Psoas muscle (tissue), 8 donors: ENCODE measurements around the gene SRRT. TPM values are rescaled to one million over a fixed set of nuclear protein-coding genes. Genes with fewer than 3 reads are reported as not detected.
"Not testable (repeated sequence)": the region's sequence is repeated elsewhere in the genome, so short reads cannot be mapped to it uniquely, and the experiment has no call there.

Experiments
- ATAC-seq, 4 donors: fragments of 200-7000 bp; cut with Tn5 transposase; one replicate each; pipeline ENCODE4 v1.9.1; 2020; ENCODE audit warnings: moderate library complexity in 3 of 4, mild to moderate bottlenecking in 2 of 4
- DNase-seq, 2 donors: peaks; one replicate each; pipeline ENCODE4 v3.0.0-alpha.2; 2020
- H3K27ac ChIP-seq: fragments of 200-600 bp; one replicate; pipeline ENCODE4 v1.8.0; 2022
- H3K27me3 ChIP-seq, 3 donors: fragments of 200-600 bp in 1 of 3; one replicate each; pipeline versions ENCODE4 v1.6.1 to v1.8.0; 2013 to 2022; ENCODE audit warnings: low read length in 2 of 3, mild to moderate bottlenecking in 2 of 3, moderate library complexity in 1 of 3; ENCODE audit not compliant: insufficient read depth in 3 of 3
- H3K36me3 ChIP-seq, 2 donors: fragments of 200-600 bp in 1 of 2; one replicate each; pipeline versions ENCODE4 v1.6.1 to v1.8.0; 2013 to 2022; ENCODE audit warnings: low read depth in 1 of 2, mild to moderate bottlenecking in 1 of 2, moderate library complexity in 1 of 2; ENCODE audit not compliant: insufficient read depth in 1 of 2
- H3K4me1 ChIP-seq: fragments of 200-600 bp; one replicate; pipeline ENCODE4 v1.8.0; 2022
- H3K4me3 ChIP-seq: fragments of 200-600 bp; one replicate; pipeline ENCODE4 v1.8.0; 2022; ENCODE audit warnings: mild to moderate bottlenecking
- H3K9me3 ChIP-seq: fragments of 200-600 bp; one replicate; pipeline ENCODE4 v1.8.0; 2022
- WGBS, 3 donors: extraction: QIAGEN DNeasy Blood & Tissue Kit; methylation state at CpG; one replicate each; pipeline versions ENCODE4 v1.1.6 to v1.1.7; 2013; 5-methylcytosine and 5-hydroxymethylcytosine counted together
- intact Hi-C, 2 donors: fragments of 100-400 bp; cut with DNase I; formaldehyde crosslinking; loops; one replicate each; pipeline versions ENCODE4 v1.11.0 to v1.14.2; 2022
- polyA plus RNA-seq, 3 donors: library from polyadenylated mRNA; stranded (reverse); fragments of 200-250 nt; gene quantifications; one replicate each; pipeline ENCODE4 v1.2.3, GENCODE V29; 2013
- total RNA-seq, 4 donors: library from RNA; stranded (reverse); fragmentation: NEBNext Ultra II Directional in 2 of 4; extraction: Animal tissue kit (Norgen Biotek cat#: 25700) in 2 of 4; gene quantifications; one replicate each; pipeline versions ENCODE4 v1.2.1 to v1.2.4, GENCODE V29; 2021 to 2023
- TF ChIP-seq, protein P1 (sequence below): fragments of 200-600 bp; IDR thresholded peaks from one replicate; pipeline ENCODE4 v1.8.0; 2022; ENCODE audit warnings: antibody characterized with exemption
- donor health status: healthy with polysubstance abuse.
- donor health status: DM: no; HTN: no; CAD: no; lungs with moderate emphysema.
- donor health status: Bipolar disorder and iron deficiency.
- donor health status: healthy.
- donor health status: DM: yes; HTN: yes; CAD: no.
- donor health status: DM: no; HTN: no; CAD: no.
- donor health status: DM: no; HTN: no; CAD: no.
- donor health status: DM: yes; HTN: yes; CAD: no.

The SRRT gene
- total and polyA plus RNA-seq, 7 donors, result 46.8 to 79.8 (median 51.2) TPM

DNA sequence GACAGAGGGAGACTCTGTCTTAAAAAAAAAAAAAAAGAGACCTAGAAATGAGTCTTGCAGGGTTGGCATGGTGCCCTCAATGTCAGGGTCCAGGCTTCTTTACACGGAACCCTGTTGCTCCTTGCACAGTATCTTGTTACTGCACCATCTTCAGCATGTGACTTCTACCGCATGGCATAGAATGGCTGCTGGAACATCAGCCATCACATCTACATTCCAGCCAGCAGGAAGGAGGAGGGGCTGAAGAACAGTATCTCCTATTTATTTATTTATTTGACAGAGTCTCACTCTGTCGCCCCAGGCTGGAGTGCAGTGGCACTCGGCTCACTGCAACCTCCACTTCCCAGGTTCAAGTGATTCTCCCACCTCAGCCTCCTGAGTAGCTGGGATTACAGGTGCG lies 24.5 kb downstream of the SRRT start:
- ATAC-seq, result no peak
- H3K4me3 ChIP-seq, result no peak overlapping the region
- intact Hi-C loops, result loop anchor here (5.0 kb wide), 1 partner anchor 178 kb away; no protein-coding TSS in a partner anchor
- WGBS, 3 donors, result 73 to 86% (median 75%) methylated on average over 5 of the region's 5 CpGs
- no peaks in the 10 kb centered on the region for H3K4me1 ChIP-seq
- no peaks in the 10 kb centered on the region for H3K9me3 ChIP-seq
- H3K27ac ChIP-seq, result no peak overlapping the region
- TF ChIP-seq, protein P1, sequence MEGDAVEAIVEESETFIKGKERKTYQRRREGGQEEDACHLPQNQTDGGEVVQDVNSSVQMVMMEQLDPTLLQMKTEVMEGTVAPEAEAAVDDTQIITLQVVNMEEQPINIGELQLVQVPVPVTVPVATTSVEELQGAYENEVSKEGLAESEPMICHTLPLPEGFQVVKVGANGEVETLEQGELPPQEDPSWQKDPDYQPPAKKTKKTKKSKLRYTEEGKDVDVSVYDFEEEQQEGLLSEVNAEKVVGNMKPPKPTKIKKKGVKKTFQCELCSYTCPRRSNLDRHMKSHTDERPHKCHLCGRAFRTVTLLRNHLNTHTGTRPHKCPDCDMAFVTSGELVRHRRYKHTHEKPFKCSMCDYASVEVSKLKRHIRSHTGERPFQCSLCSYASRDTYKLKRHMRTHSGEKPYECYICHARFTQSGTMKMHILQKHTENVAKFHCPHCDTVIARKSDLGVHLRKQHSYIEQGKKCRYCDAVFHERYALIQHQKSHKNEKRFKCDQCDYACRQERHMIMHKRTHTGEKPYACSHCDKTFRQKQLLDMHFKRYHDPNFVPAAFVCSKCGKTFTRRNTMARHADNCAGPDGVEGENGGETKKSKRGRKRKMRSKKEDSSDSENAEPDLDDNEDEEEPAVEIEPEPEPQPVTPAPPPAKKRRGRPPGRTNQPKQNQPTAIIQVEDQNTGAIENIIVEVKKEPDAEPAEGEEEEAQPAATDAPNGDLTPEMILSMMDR, result no peak
- peaks cover 0 to 6% (median 0%) of the 10 kb centered on the region in 3 donors for H3K27me3 ChIP-seq
- no peak for DNase-seq
- no peaks in the 10 kb centered on the region for H3K36me3 ChIP-seq

DNA sequence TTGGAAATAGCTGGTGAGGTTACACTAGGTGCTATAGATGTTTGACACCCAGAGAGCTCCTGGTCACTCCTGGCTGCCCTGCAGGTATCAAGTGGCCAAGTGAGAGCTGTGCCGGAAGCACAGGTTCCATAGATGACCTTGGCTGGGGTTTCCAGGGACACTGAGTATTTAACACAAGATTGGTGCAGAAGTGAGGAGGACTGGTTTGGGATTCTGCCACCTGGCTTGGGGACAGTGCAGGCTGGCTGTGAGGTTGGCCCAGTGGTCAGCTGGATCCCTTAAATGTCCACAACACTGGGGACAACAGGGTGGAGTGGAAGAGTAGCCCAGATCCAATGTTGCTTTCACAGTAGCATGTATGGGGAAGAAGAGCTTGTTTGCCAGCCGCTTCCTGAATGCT lies 26.1 kb downstream of the SRRT start:
- H3K27ac ChIP-seq, result no peak overlapping the region
- intact Hi-C loops, result no loop called here
- H3K36me3 ChIP-seq, result no peaks in the 10 kb centered on the region
- ATAC-seq (no peak), DNase-seq (no peak)
- 42 to 51% (median 45%) methylated on average over 2 of the region's 2 CpGs for WGBS, 3 donors
- peaks cover 0 to 5% (median 0%) of the 10 kb centered on the region in 3 donors for H3K27me3 ChIP-seq
- no peaks in the 10 kb centered on the region for H3K9me3 ChIP-seq
- TF ChIP-seq, protein P1, result no peak
- H3K4me3 ChIP-seq, result no peak overlapping the region
- H3K4me1 ChIP-seq, result no peaks in the 10 kb centered on the region

DNA sequence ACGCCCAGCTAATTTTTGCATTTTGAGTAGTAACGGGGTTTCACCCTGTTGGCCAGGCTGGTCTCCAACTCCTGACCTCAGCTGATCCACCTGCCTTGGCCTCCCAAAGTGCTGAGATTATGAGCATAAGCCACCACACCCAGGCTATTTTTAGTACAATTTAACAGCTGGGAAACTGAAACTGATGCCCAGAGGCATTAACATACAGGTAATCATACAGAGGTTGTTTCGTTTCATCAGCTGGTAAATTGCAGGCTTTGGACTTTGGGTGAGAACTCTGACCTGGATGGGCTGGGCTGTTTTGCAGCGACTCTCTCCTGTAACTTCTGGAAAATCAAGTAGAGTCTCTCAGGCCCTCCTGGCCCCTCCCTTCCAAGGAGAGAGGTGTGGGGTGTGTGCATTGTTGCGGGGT lies 27.0 kb downstream of the SRRT start:
- 59 to 73% (median 64%) methylated on average over 5 of the region's 5 CpGs for WGBS, 3 donors
- intact Hi-C loops, result no loop called here
- no peaks in the 10 kb centered on the region for H3K27me3 ChIP-seq
- no peaks in the 10 kb centered on the region for H3K36me3 ChIP-seq
- DNase-seq (no peak), ATAC-seq (no peak)
- H3K4me1 ChIP-seq, result no peaks in the 10 kb centered on the region
- TF ChIP-seq, protein P1, result no peak
- no peak overlapping the region for H3K4me3 ChIP-seq
- H3K27ac ChIP-seq, result no peak overlapping the region
- no peaks in the 10 kb centered on the region for H3K9me3 ChIP-seq

DNA sequence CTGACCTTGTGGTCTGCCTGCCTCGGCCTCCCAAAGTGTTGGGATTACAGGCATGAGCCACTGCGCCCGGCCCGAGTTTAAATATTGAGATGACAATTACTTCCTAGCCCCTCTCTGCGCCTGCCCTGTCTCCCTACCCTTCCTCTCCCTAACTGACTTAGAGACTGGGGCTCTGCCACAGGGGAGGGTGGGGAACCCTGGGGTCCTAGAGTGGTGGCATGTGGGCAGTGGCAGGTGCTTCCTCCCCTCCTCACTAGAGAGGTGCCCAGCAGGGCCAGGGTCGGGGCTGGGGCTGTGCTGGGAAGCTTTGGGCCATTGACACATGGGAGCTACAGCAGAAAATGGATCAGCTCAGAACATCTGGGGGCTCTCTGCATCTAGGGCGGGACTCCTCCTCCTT lies 27.7 kb downstream of the SRRT start:
- Histone ChIP-seq H3K36me3 (no peaks in the 10 kb centered on the region), H3K4me3 (no peak overlapping the region), H3K27me3 (no peaks in the 10 kb centered on the region), H3K27ac (no peak overlapping the region), H3K9me3 (no peaks in the 10 kb centered on the region), H3K4me1 (no peaks in the 10 kb centered on the region)
- ATAC-seq (no peak), DNase-seq (no peak)
- WGBS, 3 donors, result 78 to 84% (median 81%) methylated on average over 7 of the region's 7 CpGs
- intact Hi-C loops, result no loop called here
- TF ChIP-seq, protein P1, result no peak

DNA sequence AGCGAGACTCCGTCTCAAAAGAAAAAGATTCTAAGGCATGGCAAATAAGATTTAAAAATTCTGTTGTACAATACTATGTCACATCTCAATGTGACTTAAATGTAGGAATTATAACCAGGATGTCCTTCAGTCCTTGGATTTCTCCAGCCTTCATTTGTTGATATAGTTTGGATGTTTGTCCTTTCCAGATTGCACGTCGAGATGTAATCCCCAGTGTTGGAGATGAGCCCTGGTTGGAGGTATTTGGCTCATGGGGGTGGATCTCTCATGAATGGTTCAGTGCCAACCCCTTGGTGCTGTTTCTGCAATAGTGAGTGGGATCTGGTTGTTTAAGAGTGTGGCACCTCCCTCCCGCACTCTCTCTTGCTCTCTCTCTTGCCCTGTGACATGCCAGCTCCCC lies 33.6 kb downstream of the SRRT start:
- intact Hi-C loops, result no loop called here
- WGBS, 3 donors, result 86 to 95% (median 90%) methylated on average over 5 of the region's 5 CpGs
- Histone ChIP-seq H3K9me3 (no peaks in the 10 kb centered on the region), H3K4me3 (no peak overlapping the region), H3K27me3 (no peaks in the 10 kb centered on the region), H3K36me3 (no peaks in the 10 kb centered on the region), H3K27ac (no peak overlapping the region), H3K4me1 (no peaks in the 10 kb centered on the region)
- ATAC-seq (no peak), DNase-seq (no peak)
- TF ChIP-seq, protein P1, result no peak

DNA sequence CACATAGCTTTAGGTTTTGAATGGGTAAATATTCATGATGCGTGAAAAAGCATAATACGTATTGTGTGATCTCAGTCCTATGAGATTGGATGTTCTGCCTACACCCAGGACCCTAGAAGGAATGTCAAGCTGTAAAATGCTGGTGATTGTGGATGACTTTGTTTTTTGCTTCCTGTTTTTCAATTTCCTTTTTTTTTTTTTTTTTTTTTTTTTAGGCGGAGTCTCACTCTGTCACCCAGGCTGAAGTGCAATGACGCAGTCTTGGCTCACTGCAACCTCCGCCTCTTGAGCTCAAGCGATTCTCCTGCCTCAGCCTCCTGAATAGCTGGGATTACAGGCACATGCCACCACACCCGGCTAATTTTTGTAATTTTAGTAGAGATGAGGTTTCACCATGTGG lies 35.5 kb downstream of the SRRT start:
- H3K9me3 ChIP-seq, H3K27ac ChIP-seq, H3K4me1 ChIP-seq, H3K36me3 ChIP-seq, H3K4me3 ChIP-seq, H3K27me3 ChIP-seq, DNase-seq, intact Hi-C loops, ATAC-seq: not testable (repeated sequence)
- 70 to 80% (median 71%) methylated on average over 6 to 7 of the region's 7 CpGs for WGBS, 3 donors
